ENCODE results near the gene EFR3B. TPM values are rescaled to one million over a fixed set of nuclear protein-coding genes. Genes with fewer than 3 reads are reported as not detected.

EFR3B gene
- total and polyA plus RNA-seq, 7 donors, result 0.59 to 12.7 (median 1.7) TPM

DNA sequence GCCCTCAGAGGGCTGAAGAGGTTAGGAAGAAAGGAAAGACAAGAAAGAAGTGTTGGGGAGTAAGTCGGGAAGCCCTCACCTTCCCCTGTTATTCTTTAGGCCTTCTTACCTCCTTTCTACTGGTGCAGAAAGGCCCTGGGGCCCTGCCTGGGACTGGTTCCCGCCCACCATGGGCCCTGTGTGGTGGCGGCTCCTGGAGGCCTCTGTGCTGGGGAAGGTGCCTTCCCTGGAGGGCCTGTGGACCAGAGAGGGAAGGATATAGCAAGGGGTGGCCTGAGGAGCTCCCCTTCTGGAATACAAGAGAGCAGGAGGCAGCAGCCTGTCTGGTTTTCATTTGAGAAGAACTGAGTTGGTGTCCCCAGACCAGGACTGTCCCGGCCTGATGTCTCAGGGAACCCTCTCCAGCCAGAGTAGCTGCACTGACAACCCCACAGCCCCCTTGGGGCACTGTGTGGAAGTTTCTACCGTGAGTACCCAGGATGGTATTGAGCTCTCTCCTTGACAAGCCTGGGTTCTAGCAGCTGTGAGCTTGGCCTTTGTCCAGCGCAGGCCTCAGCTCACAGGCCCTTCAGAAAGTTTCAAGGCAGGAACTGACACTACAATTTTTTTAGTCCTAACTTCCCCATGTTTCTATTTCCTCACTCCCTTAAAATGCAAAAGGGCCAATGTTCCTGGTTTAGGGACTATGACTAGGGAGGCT is 47.1 kb downstream of the EFR3B start:
- intact Hi-C loops (cut with DNase I), result no loop called here
- TF ChIP-seq, protein P1, sequence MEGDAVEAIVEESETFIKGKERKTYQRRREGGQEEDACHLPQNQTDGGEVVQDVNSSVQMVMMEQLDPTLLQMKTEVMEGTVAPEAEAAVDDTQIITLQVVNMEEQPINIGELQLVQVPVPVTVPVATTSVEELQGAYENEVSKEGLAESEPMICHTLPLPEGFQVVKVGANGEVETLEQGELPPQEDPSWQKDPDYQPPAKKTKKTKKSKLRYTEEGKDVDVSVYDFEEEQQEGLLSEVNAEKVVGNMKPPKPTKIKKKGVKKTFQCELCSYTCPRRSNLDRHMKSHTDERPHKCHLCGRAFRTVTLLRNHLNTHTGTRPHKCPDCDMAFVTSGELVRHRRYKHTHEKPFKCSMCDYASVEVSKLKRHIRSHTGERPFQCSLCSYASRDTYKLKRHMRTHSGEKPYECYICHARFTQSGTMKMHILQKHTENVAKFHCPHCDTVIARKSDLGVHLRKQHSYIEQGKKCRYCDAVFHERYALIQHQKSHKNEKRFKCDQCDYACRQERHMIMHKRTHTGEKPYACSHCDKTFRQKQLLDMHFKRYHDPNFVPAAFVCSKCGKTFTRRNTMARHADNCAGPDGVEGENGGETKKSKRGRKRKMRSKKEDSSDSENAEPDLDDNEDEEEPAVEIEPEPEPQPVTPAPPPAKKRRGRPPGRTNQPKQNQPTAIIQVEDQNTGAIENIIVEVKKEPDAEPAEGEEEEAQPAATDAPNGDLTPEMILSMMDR (IDR thresholded peaks at IDR 0.05), result no peak
- Histone ChIP-seq H3K27me3 (ENCODE audit: insufficient read depth in 3 of 3, low read length in 2 of 3) (no peaks in the 10 kb centered on the region), H3K4me1 (no peaks in the 10 kb centered on the region), H3K36me3 (ENCODE audit: insufficient read depth in 1 of 2, low read depth in 1 of 2) (peaks cover 0 to 5% of the 10 kb centered on the region in 2 donors), H3K4me3 (no peak overlapping the region), H3K9me3 (no peaks in the 10 kb centered on the region), H3K27ac (no peak overlapping the region)
- no peak for ATAC-seq
- 75 to 80% (median 76%) methylated on average over 6 of the region's 6 CpGs for WGBS, 3 donors
- no peak for DNase-seq

DNA sequence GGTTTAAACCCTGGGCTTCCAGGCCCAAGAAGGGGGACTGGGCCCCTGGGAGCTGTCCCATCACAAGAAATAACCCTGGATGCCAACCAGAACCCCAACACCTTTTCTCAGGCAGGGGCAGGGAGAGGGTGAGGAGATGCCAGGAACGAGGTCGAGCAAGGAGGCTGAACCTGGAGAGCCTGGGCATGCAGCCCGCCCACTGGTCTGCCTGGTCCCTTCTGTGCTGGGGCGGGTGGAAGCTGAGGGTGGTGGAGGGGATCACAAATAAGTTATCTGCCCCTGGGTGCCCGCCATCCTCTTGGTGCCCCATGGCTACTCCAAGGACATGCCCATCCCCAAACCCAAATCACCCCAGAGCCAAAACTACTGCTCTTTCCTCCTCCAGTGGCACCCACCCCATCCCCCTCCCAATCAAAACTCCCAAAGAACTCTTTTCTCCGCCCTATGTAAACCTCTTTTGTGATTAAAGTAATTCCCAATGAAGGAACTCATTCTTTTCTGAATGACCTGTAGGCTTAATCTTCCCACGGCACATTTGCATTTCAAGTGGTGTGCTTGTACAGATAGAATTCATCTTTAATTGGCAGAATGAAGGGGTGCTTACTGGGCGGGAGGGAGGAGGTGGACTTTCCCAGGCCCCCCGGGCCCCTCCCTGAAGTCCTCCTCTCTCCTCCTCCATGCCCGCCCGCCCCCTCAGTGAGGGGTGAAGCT is 47.9 kb downstream of the EFR3B start:
- no peak for DNase-seq
- Histone ChIP-seq H3K27ac (no peak overlapping the region), H3K9me3 (no peaks in the 10 kb centered on the region), H3K4me3 (no peak overlapping the region), H3K27me3 (ENCODE audit: insufficient read depth in 3 of 3, low read length in 2 of 3) (no peaks in the 10 kb centered on the region), H3K4me1 (no peaks in the 10 kb centered on the region), H3K36me3 (ENCODE audit: insufficient read depth in 1 of 2, low read depth in 1 of 2) (peaks cover 0 to 5% of the 10 kb centered on the region in 2 donors)
- no peak for ATAC-seq
- WGBS, 3 donors, result 85 to 89% (median 87%) methylated on average over 11 of the region's 11 CpGs
- intact Hi-C loops (cut with DNase I), result no loop called here
- TF ChIP-seq, protein P1 (IDR thresholded peaks at IDR 0.05), result no peak

DNA sequence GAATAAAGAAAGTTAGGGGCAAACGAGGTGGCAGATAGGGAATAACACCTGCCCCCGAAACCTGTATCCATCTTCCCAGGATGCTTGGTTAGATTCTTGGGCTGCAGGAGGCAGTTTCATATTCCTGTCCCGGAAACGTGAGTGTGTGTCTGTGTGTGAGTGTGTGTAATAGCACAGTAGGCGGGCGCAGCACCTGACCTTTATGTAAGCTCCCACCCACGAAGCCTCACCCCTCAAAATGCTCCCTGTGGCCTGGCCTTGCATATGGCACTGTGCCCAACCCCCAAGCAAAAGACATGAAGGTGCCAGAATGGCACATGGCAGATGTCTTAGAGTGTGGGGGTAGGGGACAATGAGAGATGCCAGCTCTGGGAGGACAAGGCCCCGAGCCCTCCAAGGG is 48.9 kb downstream of the EFR3B start:
- ATAC-seq (no peak), DNase-seq (no peak)
- intact Hi-C loops (cut with DNase I), result no loop called here
- Histone ChIP-seq H3K36me3 (ENCODE audit: insufficient read depth in 1 of 2, low read depth in 1 of 2) (peaks cover 0 to 5% of the 10 kb centered on the region in 2 donors), H3K27ac (no peak overlapping the region), H3K4me3 (no peak overlapping the region), H3K9me3 (no peaks in the 10 kb centered on the region), H3K27me3 (ENCODE audit: insufficient read depth in 3 of 3, low read length in 2 of 3) (no peaks in the 10 kb centered on the region), H3K4me1 (no peaks in the 10 kb centered on the region)
- 82% methylated on average over 8 of the region's 8 CpGs for WGBS, 3 donors
- TF ChIP-seq, protein P1 (IDR thresholded peaks at IDR 0.05), result no peak

DNA sequence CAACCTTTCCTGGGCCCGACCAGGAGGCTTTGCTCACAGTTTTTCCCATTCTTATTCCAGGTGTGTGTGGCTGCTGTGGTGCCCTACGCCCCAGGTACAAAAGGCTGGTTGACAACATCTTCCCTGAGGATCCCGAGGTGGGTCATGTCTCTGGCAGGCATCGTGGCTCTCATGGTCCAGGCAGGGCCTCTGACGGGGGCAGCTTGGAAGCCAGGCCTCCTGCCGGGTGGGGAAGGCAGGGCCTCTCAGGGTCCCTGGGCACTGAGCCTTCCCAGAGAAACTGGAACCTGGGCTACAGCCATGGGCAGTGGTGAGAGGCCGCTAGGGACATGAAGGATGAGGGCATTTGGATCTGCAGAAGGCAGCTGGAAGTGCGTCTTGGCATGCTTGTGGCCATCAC is 49.4 kb downstream of the EFR3B start:
- H3K27ac ChIP-seq, result no peak overlapping the region
- 88 to 90% (median 88%) methylated on average over 8 of the region's 8 CpGs for WGBS, 3 donors
- no peak for ATAC-seq

More for the DNA sequence above, 49.4 kb downstream of the EFR3B start:
- no peak for DNase-seq
- Histone ChIP-seq H3K36me3 (ENCODE audit: insufficient read depth in 1 of 2, low read depth in 1 of 2) (peaks cover 0 to 5% of the 10 kb centered on the region in 2 donors), H3K4me3 (no peak overlapping the region), H3K27me3 (ENCODE audit: insufficient read depth in 3 of 3, low read length in 2 of 3) (no peaks in the 10 kb centered on the region), H3K4me1 (no peaks in the 10 kb centered on the region), H3K9me3 (no peaks in the 10 kb centered on the region)
- intact Hi-C loops (cut with DNase I), result no loop called here
- TF ChIP-seq, protein P1 (IDR thresholded peaks at IDR 0.05), result no peak
